LNCAP (cell line): ENCODE results near the gene PCCA.

Experiments
- CTCF ChIP-seq: fragments of 450-650 bp; IDR thresholded peaks from 2 replicates; pipeline ENCODE4 v1.5.1; 2017; ENCODE audit warnings: mild to moderate bottlenecking

The PCCA gene

DNA sequence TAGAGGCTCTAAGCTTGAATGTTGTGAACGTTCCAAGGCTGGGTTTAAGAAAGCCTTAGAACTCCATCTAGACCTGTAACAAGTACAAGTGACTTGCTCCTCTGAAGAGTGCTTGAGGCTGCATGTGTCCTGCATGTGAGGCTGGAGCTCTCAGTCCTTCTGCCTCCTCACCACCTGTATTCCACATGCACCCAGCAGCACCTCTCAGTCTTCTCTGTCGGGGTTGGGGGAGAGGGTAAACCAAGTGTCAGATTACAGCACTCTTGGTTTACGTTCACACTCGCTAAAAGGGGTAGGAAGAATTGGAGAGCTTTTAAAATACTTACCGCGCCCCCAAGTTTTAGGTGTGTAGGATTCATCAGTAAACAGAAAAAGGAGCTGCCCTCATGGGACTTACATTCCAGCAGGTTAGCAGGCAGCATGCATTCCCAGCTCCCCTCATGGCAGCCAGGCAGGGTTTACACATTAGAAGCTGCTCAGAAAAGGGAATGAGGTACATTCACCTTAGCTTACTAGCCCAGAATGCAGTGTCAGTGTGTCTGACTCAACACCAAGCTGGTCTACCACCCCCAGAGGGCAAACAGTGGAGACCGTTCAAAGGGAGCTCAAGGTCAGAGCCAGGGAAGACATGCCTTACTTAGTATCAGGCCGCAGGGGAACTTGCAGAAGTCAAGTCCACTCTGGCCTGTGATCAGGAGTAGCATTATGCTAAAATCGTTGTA lies 248.1 kb downstream of the PCCA start:
- no peak for TF ChIP-seq CTCF

DNA sequence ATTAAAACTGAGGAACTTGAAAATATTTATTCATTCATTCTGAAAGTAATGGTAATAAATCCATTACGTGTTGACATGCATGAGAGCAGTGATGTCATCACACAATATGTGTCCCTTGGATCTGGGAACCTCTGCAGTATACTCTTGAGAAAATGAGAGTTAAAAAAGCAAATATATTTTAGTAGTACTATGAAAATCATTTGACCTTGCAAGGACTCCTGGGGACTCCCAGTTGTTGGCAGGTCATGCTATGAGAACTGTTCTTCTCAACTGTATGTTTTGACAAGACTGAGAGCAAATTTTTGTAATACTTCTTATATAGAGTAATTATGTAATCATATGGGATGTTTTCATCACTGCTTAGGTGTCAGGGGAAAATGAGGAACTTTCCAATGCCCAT lies 249.4 kb downstream of the PCCA start:
- TF ChIP-seq CTCF = no peak

GRCh38 chr13:100339411-100339940 lies 250.6 kb downstream of the PCCA start:
- no peak for TF ChIP-seq CTCF

DNA sequence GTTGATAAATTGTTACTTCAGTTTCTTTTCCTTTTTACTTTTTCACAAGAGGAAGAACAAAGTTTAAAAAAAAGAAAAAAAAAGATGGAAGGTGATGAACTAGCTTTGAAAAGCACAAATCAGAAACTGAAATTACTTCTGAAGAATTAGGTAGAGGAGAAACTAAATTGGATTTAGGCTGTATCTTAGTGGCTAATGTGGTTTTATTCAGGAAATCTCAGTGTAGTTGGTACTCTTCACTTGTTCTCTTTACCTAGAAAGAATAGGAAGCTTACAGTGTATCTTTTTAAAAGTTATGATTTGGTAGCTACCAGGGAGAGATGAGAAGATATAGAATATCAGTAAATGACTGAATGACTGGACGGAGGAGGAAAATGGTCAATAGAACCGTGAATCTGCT lies 252.0 kb downstream of the PCCA start:
- TF ChIP-seq CTCF = no peak

GRCh38 chr13:100341327-100341726 lies 252.4 kb downstream of the PCCA start:
- TF ChIP-seq CTCF = no peak

DNA sequence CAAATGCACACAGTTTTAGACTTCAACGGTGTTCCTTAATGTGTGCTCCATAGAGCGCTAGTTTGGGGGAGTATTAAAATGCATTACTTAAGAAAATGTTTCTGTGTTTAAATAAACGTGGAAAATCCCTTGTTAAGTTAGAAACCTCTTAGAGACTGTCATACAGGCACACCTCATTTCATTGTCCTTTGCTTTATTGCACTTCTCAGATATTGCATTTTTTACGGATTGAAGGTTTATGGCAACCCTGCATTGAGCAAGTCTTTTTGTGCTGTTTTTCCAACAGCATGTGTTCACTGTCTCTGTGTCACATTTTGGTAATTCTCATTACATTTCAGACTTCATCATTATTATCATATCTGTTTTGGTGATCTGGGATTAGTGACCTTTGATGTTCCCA lies 255.7 kb downstream of the PCCA start:
- TF ChIP-seq CTCF = no peak

GRCh38 chr13:100347968-100348367 lies 259.1 kb downstream of the PCCA start:
- no peak for TF ChIP-seq CTCF

DNA sequence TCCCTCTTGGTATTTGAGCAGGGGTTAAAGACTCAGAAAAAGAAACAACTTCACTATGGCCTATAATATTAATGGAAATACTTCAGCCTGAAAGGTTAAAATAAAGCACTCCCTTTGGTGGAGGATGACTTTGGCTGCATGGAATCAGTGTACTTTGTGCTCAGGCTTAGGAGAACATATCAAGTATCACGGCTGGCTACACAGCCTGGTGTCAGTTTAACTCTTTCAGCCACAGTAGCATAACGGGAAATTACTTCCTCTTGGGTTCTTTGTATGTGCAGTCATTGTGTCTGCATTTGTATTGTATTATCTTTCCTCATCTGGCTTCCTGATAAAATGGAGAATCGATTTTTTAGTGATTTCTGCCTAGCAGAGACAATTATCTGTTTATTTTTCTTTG lies 260.7 kb downstream of the PCCA start:
- no peak for TF ChIP-seq CTCF
